Colonic mucosa (tissue), 4 donors: ENCODE data around the gene SPOCK2. TPM values are rescaled to one million over a fixed set of nuclear protein-coding genes. Genes with fewer than 3 reads are reported as not detected.

Experiments
- DNase-seq: peaks from one replicate; pipeline ENCODE4 v3.0.0-alpha.2; 2020
- H3K27ac ChIP-seq: fragments of 200-600 bp; one replicate; pipeline ENCODE4 v1.8.0; 2021
- H3K27me3 ChIP-seq: fragments of 200-600 bp; one replicate; pipeline ENCODE4 v1.8.0; 2021
- H3K36me3 ChIP-seq: fragments of 200-600 bp; one replicate; pipeline ENCODE4 v1.8.0; 2021
- H3K4me1 ChIP-seq: fragments of 200-600 bp; one replicate; pipeline ENCODE4 v1.8.0; 2021; ENCODE audit warnings: mild to moderate bottlenecking
- H3K4me3 ChIP-seq: fragments of 200-600 bp; one replicate; pipeline ENCODE4 v1.8.0; 2021
- H3K9ac ChIP-seq, 2 donors: one replicate each; pipeline ENCODE4 v1.7.0; 2013; ENCODE audit warnings: control low read depth in 2 of 2, low read depth in 2 of 2, low read length in 2 of 2
- H3K9me3 ChIP-seq: fragments of 200-600 bp; one replicate; pipeline ENCODE4 v1.8.0; 2021
- intact Hi-C: fragments of 100-400 bp; cut with DNase I; formaldehyde crosslinking; loops from one replicate; pipeline ENCODE4 v1.14.1; 2022
- total RNA-seq, 2 donors: library from RNA; stranded (reverse); fragmentation: NEBNext Ultra II Directional in 1 of 2; extraction: Animal tissue kit (Norgen Biotek cat#: 25700) in 1 of 2; gene quantifications; one replicate each; pipeline ENCODE4 v1.2.1, GENCODE V29; 2021
- TF ChIP-seq, protein P1 (sequence below): fragments of 200-600 bp; IDR thresholded peaks from one replicate; pipeline ENCODE4 v1.8.0; 2022; ENCODE audit warnings: antibody characterized with exemption, mild to moderate bottlenecking
- donor health status: healthy.
- donor health status: DM: no; HTN: no; CAD: no.
- donor health status: DM: no; HTN: no; CAD: no.

SPOCK2 gene
- total RNA-seq, 2 donors from 2014 or later, result 4.7 to 6.5 TPM

- DNase-seq, result no peak
- TF ChIP-seq, protein P1, sequence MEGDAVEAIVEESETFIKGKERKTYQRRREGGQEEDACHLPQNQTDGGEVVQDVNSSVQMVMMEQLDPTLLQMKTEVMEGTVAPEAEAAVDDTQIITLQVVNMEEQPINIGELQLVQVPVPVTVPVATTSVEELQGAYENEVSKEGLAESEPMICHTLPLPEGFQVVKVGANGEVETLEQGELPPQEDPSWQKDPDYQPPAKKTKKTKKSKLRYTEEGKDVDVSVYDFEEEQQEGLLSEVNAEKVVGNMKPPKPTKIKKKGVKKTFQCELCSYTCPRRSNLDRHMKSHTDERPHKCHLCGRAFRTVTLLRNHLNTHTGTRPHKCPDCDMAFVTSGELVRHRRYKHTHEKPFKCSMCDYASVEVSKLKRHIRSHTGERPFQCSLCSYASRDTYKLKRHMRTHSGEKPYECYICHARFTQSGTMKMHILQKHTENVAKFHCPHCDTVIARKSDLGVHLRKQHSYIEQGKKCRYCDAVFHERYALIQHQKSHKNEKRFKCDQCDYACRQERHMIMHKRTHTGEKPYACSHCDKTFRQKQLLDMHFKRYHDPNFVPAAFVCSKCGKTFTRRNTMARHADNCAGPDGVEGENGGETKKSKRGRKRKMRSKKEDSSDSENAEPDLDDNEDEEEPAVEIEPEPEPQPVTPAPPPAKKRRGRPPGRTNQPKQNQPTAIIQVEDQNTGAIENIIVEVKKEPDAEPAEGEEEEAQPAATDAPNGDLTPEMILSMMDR, result no peak
- intact Hi-C loops, result loop anchor here (5.0 kb wide), 1 partner anchor 171 kb away; no protein-coding TSS in a partner anchor
- Histone ChIP-seq H3K4me3 (no peak overlapping the region), H3K27ac (no peak overlapping the region), H3K9me3 (no peaks in the 10 kb centered on the region), H3K27me3 (no peaks in the 10 kb centered on the region), H3K4me1 (no peaks in the 10 kb centered on the region), H3K36me3 (no peaks in the 10 kb centered on the region), H3K9ac (no peak overlapping the region)
Measured at GRCh38 chr10:72050873-72051272, 37.5 kb downstream of the SPOCK2 start.

DNA sequence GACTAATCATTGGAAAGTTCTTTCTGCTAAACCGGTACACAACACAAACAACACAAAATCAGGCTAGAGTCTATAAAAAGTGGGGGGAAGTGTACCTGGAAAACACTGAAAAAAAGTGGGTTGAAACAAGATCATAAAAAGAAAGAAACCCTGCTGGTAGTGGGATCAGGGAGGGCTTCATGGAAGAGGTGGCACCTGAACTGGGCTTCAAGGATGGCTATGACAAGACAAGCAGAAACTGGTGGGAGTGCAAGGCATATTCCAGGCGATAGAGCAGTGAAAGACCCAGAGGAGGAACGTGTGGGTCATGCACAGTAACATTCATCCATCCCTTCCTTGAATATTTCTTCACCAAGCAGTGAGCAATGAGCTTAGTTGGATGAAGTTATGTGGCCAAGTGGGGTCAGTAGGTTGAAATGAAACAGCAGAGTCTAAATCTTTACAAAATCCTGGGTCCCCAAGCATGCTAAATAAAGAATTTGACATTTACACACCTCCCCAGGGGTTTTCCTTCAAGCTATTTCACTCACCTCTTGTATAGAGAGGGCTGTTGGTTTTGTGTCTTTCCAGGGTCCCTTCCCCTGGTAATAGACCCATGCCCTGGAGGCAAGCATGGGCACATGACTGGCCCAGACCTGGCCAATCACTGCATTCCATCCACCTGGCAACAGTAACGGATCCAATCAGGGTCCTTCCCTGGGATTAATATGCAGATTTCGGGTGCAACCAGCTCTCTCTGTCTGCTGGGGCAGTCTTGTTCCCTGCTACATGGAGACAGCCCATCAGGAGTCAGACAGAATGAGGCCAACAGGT, 38.2 kb downstream of the SPOCK2 start:
- intact Hi-C loops, result loop anchor here (2.0 to 5.0 kb wide), 3 partner anchors 155 to 287 kb away; no protein-coding TSS in a partner anchor
- Histone ChIP-seq H3K36me3 (no peaks in the 10 kb centered on the region), H3K4me3 (no peak overlapping the region), H3K27me3 (no peaks in the 10 kb centered on the region), H3K9ac (no peak overlapping the region), H3K9me3 (no peaks in the 10 kb centered on the region), H3K27ac (no peak overlapping the region), H3K4me1 (no peaks in the 10 kb centered on the region)
- no peak for DNase-seq
- TF ChIP-seq, protein P1, result no peak

DNA sequence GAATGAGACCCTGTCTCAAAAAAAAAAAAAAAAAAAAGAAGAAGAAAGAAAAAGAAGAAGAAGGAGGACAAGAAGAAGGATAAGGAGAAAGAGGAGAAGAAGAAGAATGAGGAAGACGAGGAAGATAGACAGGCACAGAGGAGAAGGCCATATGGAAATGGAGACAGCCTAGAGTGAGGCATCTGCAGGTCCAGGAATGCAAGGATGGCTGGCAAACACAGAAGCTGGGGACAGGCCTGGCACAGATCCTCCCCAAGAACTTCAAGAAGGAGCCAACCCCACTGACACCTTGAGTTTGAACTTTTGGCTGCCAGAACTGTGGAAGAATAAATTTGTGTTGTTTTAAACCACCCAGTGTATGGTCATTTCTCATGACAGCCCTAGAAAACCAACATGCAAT, 38.9 kb downstream of the SPOCK2 start:
- H3K4me3 ChIP-seq, result no peak overlapping the region
- TF ChIP-seq, protein P1, result no peak
- no peak overlapping the region for H3K9ac ChIP-seq
- intact Hi-C loops, result loop anchor here (2.0 to 5.0 kb wide), 2 partner anchors 155 to 288 kb away; no protein-coding TSS in a partner anchor
- H3K9me3 ChIP-seq, result no peaks in the 10 kb centered on the region
- DNase-seq, result no peak
- H3K27ac ChIP-seq, result no peak overlapping the region
- H3K4me1 ChIP-seq, result no peaks in the 10 kb centered on the region
- no peaks in the 10 kb centered on the region for H3K36me3 ChIP-seq
- no peaks in the 10 kb centered on the region for H3K27me3 ChIP-seq

DNA sequence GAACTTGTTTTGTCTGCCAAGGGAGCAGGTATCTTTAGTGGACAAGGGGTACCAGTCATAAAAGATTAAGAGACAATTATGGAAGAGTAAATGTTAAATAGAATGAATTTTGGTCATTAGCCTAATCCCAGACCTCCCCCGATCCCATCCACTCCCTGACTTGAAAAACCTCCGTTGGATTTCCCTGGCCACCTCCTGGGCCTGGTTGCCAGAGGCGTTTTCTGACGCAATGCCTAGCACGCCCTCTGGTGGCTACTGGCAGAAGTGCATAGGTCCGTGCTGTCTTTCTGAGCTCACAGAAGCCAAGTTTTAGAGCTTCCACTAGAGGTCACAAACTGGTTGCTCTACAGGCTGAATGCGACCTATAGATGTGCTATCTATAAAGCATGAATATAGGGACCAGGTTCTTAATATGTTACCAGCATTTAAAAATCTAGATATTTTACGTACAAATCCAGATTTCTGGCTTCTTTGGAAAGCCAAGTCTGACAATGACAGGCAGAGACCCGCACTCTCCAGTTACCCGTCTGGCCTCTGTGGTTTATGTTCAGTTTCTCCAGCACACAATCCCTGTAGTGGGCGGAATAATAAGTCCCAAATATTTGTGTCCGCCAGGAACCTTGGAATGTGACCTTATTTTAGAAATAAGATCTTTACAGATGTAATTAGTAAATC, 39.8 kb downstream of the SPOCK2 start:
- no peak overlapping the region for H3K4me3 ChIP-seq
- DNase-seq, result peak; percentile 95
- no peak overlapping the region for H3K27ac ChIP-seq
- TF ChIP-seq, protein P1, result peak; percentile 100
- no peaks in the 10 kb centered on the region for H3K4me1 ChIP-seq
- H3K36me3 ChIP-seq, result no peaks in the 10 kb centered on the region
- intact Hi-C loops, result loop anchor here (2.0 to 5.0 kb wide), 2 partner anchors 154 to 289 kb away; no protein-coding TSS in a partner anchor
- H3K9ac ChIP-seq, result no peak overlapping the region
- no peaks in the 10 kb centered on the region for H3K9me3 ChIP-seq
- no peaks in the 10 kb centered on the region for H3K27me3 ChIP-seq

DNA sequence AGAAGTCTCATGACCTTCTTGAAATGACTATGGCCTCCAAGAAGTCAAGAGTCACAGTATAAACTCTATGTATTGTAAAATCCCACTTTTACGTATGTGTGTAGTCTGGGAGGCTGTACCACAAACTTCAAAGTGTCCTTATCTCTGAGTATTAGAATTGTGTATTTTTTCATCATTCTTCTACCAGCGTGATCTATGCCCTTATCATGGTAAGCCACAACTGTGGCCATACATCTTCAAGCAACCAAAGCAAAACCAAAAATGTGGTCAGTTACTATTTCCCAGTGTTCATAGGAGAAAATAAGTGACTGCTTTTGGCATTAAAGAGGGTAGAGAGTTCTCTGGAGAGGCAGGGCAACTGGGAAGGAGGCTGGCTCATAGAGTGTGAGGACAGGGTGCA, 42.8 kb downstream of the SPOCK2 start:
- Histone ChIP-seq H3K36me3 (no peaks in the 10 kb centered on the region), H3K9me3 (no peaks in the 10 kb centered on the region), H3K4me1 (no peaks in the 10 kb centered on the region), H3K9ac (no peak overlapping the region), H3K27ac (no peak overlapping the region), H3K27me3 (no peaks in the 10 kb centered on the region), H3K4me3 (no peak overlapping the region)
- TF ChIP-seq, protein P1, result no peak
- intact Hi-C loops, result loop anchor here (5.0 kb wide), 1 partner anchor 292 kb away; no protein-coding TSS in a partner anchor
- no peak for DNase-seq
